Endothelial cell of umbilical vein (primary cell): ENCODE data around the gene SPEN. TPM values are rescaled to one million over a fixed set of nuclear protein-coding genes. Genes with fewer than 3 reads are reported as not detected.

ENCODE experiments used
- BruUV-seq: library from RNA; stranded (reverse); fragments of 400-500 nt; replicated peaks from 2 replicates; lab custom pipeline; 2021; lab: Mats Ljungman, UMichigan
- CTCF ChIA-PET: fragments of 300-600, 350-600 bp; sonication (Branson Sonifier 250); formaldehyde crosslinking; loops from one replicate; lab custom pipeline; 2021; ENCODE audit warnings: antibody characterized with exemption, inconsistent platforms; lab: Charles Lee
- POLR2A ChIA-PET: fragments of 300-600, 350-600 bp; sonication (Branson Sonifier 250); formaldehyde crosslinking; loops from one replicate; lab custom pipeline; 2021; ENCODE audit warnings: antibody characterized with exemption, inconsistent platforms; lab: Charles Lee
- DNase-seq: peaks from one replicate; pipeline ENCODE4 v3.0.0-alpha.2; 2011; ENCODE audit warnings: low read depth, low spot score
- FAIRE-seq: peaks from 2 replicates; lab custom pipeline; 2011; peaks lifted over from hg19 to GRCh38; lab: Jason Lieb, UNC
- H2AFZ ChIP-seq: 2 replicates; pipeline ENCODE4 v1.6.0; 2012; ENCODE audit warnings: low read depth, low read length, control low read depth, inconsistent platforms
- H3K27ac ChIP-seq: 2 replicates; pipeline ENCODE4 v1.5.1; 2011; ENCODE audit warnings: low read depth, mild to moderate bottlenecking, control low read depth, low read length, moderate library complexity; ENCODE audit not compliant: insufficient read depth
- H3K27me3 ChIP-seq, 2 experiments: 2 replicates each; pipeline versions ENCODE4 v1.6.0 to v1.6.1; 2011; ENCODE audit warnings: low read length in 2 of 2, mixed read lengths in 1 of 2; ENCODE audit not compliant: control insufficient read depth in 2 of 2, insufficient read depth in 2 of 2
- H3K36me3 ChIP-seq, 2 experiments: 2 replicates in 1 of 2; 3 replicates in 1 of 2; pipeline ENCODE4 v1.5.1; 2011; ENCODE audit warnings: low read length in 2 of 2, mild to moderate bottlenecking in 1 of 2, moderate library complexity in 1 of 2; ENCODE audit not compliant: control insufficient read depth in 2 of 2, insufficient read depth in 2 of 2; ENCODE audit errors: extremely low read depth in 1 of 2
- H3K4me1 ChIP-seq: 3 replicates; pipeline ENCODE4 v1.5.1; 2011; ENCODE audit warnings: mild to moderate bottlenecking, low read length; ENCODE audit not compliant: control insufficient read depth, insufficient read depth; ENCODE audit errors: extremely low read depth
- H3K4me2 ChIP-seq: 2 replicates; pipeline ENCODE4 v1.6.1; 2011; ENCODE audit warnings: low read length, control low read depth, mixed read lengths; ENCODE audit not compliant: insufficient read depth
- H3K4me3 ChIP-seq, 3 experiments: fragments of 200-600 bp in 1 of 3; sonication (generic), shearing (Covaris generic) in 1 of 3; replicated peaks in 1 of 3; 2 replicates each; pipeline ENCODE4 v1.5.1; 2011 to 2016; ENCODE audit warnings: control low read depth in 3 of 3, low read length in 3 of 3, mild to moderate bottlenecking in 2 of 3, inconsistent platforms in 1 of 3, low read depth in 1 of 3, moderate library complexity in 1 of 3; ENCODE audit not compliant: insufficient read depth in 1 of 3
- H3K79me2 ChIP-seq: 2 replicates; pipeline ENCODE4 v1.6.0; 2012; ENCODE audit warnings: low read length, inconsistent platforms; ENCODE audit not compliant: control insufficient read depth, insufficient read depth
- H3K9ac ChIP-seq: replicated peaks from 2 replicates; pipeline ENCODE3; 2011; ENCODE audit warnings: low read length, control low read depth; ENCODE audit not compliant: insufficient read depth; ENCODE audit errors: extremely low read depth
- H3K9me1 ChIP-seq: replicated peaks from 3 replicates; pipeline ENCODE4 v1.6.0; 2011; ENCODE audit warnings: mild to moderate bottlenecking, low read length; ENCODE audit not compliant: control insufficient read depth, insufficient read depth; ENCODE audit errors: extremely low read depth
- H3K9me3 ChIP-seq: replicated peaks from 2 replicates; pipeline ENCODE4 v1.5.1; 2012; ENCODE audit warnings: low read length, inconsistent platforms; ENCODE audit not compliant: control insufficient read depth, insufficient read depth
- H4K20me1 ChIP-seq: replicated peaks from 2 replicates; pipeline ENCODE3; 2011; ENCODE audit warnings: mild to moderate bottlenecking, low read length; ENCODE audit not compliant: control insufficient read depth, insufficient read depth; ENCODE audit errors: extremely low read depth
- EZH2 ChIP-seq: IDR thresholded peaks from 2 replicates; pipeline ENCODE4 v1.6.1; 2012; ENCODE audit warnings: borderline replicate concordance, low read depth, mild to moderate bottlenecking, moderate library complexity, low read length, inconsistent platforms; ENCODE audit not compliant: severe bottlenecking
- FOS ChIP-seq: IDR thresholded peaks from 2 replicates; pipeline ENCODE4 v1.6.1; 2011; ENCODE audit warnings: mild to moderate bottlenecking, low read length, moderate library complexity, borderline replicate concordance; ENCODE audit not compliant: insufficient read depth
- GATA2 ChIP-seq: IDR thresholded peaks from 2 replicates; pipeline ENCODE4 v1.7.0; 2011; ENCODE audit warnings: low read depth, mild to moderate bottlenecking, moderate library complexity, mixed read lengths, low read length; ENCODE audit not compliant: insufficient read length, insufficient read depth
- JUN ChIP-seq: IDR thresholded peaks from 2 replicates; pipeline ENCODE4 v1.6.1; 2011; ENCODE audit warnings: borderline replicate concordance, low read depth; ENCODE audit not compliant: insufficient read length, insufficient read depth
- MAX ChIP-seq: IDR thresholded peaks from 2 replicates; pipeline ENCODE4 v1.6.1; 2011; ENCODE audit not compliant: insufficient read depth, insufficient read length
- MYC ChIP-seq: IDR thresholded peaks from one replicate; pipeline ENCODE4 v1.6.1; 2011; ENCODE audit warnings: mild to moderate bottlenecking, low read depth, low read length
- POLR2A ChIP-seq: IDR thresholded peaks from 2 replicates; pipeline ENCODE4 v1.6.1; 2012; ENCODE audit warnings: low read depth, mild to moderate bottlenecking, control low read depth, low read length
- POLR2AphosphoS5 ChIP-seq: IDR thresholded peaks from 2 replicates; pipeline ENCODE4 v1.6.1; 2012; ENCODE audit warnings: low read depth, mild to moderate bottlenecking, control low read depth, low read length, moderate library complexity; ENCODE audit not compliant: insufficient read depth
- dilution Hi-C: fragments of 300-500 bp; cut with MboI; formaldehyde crosslinking; loops from one replicate; pipeline ENCODE4 v1.15.0; 2019; ENCODE audit warnings: low sequenced_read_pairs; ENCODE audit not compliant: extremely low pct_ligation_motif_present
- intact Hi-C: fragments of 100-400 bp; cut with micrococcal nuclease; formaldehyde crosslinking; loops from one replicate; pipeline ENCODE4 v1.10.0; 2022
- polyA plus RNA-seq, 4 experiments: library from polyadenylated mRNA; depleted of rRNA in 3 of 4; stranded (reverse) in 3 of 4; unstranded in 1 of 4; fragments of >200 nt; gene quantifications; 2 replicates each; pipeline versions ENCODE4 v1.2.1 to v1.2.3, GENCODE V29; 2011 to 2012; ENCODE audit warnings: missing spikeins in 1 of 4
- total RNA-seq: library from RNA; stranded (reverse); gene quantifications from 2 replicates; pipeline ENCODE4 v1.2.3, GENCODE V29; 2021
- TF ChIP-seq, protein P1 (sequence below), 2 donors: IDR thresholded peaks; 1 replicate in 1 of 2; 2 replicates in 1 of 2; pipeline ENCODE4 v1.5.1; 2011; ENCODE audit warnings: low read length in 2 of 2, mild to moderate bottlenecking in 2 of 2, moderate library complexity in 2 of 2, control low read depth in 1 of 2, inconsistent platforms in 1 of 2, low read depth in 1 of 2; ENCODE audit not compliant: insufficient read depth in 1 of 2; ENCODE audit errors: extremely low read depth in 1 of 2

The SPEN gene
- total and polyA plus RNA-seq, 2 donors (not counting 3 experiments of a cell fraction or from before 2014, with no cell fraction given), result 9.3 to 44.4 TPM

DNA sequence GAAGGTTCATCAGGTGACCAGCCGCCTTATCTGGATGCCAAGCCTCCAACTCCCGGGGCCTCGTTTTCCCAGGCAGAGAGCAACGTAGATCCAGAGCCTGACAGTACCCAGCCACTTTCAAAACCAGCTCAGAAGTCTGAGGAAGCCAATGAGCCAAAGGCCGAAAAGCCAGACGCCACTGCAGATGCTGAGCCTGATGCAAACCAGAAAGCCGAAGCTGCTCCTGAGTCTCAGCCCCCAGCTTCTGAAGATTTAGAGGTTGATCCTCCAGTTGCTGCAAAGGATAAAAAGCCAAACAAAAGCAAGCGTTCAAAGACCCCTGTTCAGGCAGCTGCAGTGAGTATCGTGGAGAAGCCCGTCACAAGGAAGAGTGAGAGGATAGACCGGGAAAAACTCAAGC is 83.9 kb downstream of the SPEN start:
- H3K9me1 ChIP-seq, result no peaks in the 10 kb centered on the region
- FAIRE-seq (no peak), DNase-seq (no peak)
- H3K27me3 ChIP-seq, result no peaks in the 10 kb centered on the region
- no peak overlapping the region for H3K4me3 ChIP-seq
- H4K20me1 ChIP-seq, result no peaks in the 10 kb centered on the region
- TF ChIP-seq EZH2 (no peak), MYC (no peak), JUN (no peak), FOS (no peak), POLR2A (no peak), MAX (no peak), POLR2AphosphoS5 (no peak), GATA2 (no peak)
- TF ChIP-seq, protein P1, sequence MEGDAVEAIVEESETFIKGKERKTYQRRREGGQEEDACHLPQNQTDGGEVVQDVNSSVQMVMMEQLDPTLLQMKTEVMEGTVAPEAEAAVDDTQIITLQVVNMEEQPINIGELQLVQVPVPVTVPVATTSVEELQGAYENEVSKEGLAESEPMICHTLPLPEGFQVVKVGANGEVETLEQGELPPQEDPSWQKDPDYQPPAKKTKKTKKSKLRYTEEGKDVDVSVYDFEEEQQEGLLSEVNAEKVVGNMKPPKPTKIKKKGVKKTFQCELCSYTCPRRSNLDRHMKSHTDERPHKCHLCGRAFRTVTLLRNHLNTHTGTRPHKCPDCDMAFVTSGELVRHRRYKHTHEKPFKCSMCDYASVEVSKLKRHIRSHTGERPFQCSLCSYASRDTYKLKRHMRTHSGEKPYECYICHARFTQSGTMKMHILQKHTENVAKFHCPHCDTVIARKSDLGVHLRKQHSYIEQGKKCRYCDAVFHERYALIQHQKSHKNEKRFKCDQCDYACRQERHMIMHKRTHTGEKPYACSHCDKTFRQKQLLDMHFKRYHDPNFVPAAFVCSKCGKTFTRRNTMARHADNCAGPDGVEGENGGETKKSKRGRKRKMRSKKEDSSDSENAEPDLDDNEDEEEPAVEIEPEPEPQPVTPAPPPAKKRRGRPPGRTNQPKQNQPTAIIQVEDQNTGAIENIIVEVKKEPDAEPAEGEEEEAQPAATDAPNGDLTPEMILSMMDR (IDR thresholded peaks at IDR 0.05; ENCODE audit: extremely low read depth in 1 of 2, insufficient read depth in 1 of 2, low read depth in 1 of 2, low read length in 2 of 2), result no peak
- BruUV-seq, result no TSS peak
- intact Hi-C loops, result no loop called here
- H3K9me3 ChIP-seq, result no peaks in the 10 kb centered on the region
- no peak overlapping the region for H3K4me2 ChIP-seq
- CTCF ChIA-PET, result interaction anchor here (0.8 to 2.5 kb wide), 5 partner anchors 19 to 139 kb away, joined by 3 to 5 read pairs (median 4); no protein-coding TSS in a partner anchor
- peaks cover 25 to 64% of the 10 kb centered on the region in 2 experiments for H3K36me3 ChIP-seq
- dilution Hi-C loops, result no loop called here
- no peak overlapping the region for H3K27ac ChIP-seq
- no peaks in the 10 kb centered on the region for H3K79me2 ChIP-seq
- POLR2A ChIA-PET, result no interaction called here
- H3K4me1 ChIP-seq, result no peaks in the 10 kb centered on the region
- H2AFZ ChIP-seq, result no peak overlapping the region
- no peak overlapping the region for H3K9ac ChIP-seq
